Keratinocyte (primary cell): ENCODE data around the gene SRD5A2.

Experiments used
- EZH2 ChIP-seq: IDR thresholded peaks from one replicate; pipeline ENCODE4 v1.6.1; 2012; ENCODE audit warnings: inconsistent platforms, mild to moderate bottlenecking, low read length, moderate library complexity
- TF ChIP-seq, protein P1 (sequence below), 3 experiments: IDR thresholded peaks in 1 of 3; conservative IDR thresholded peaks in 1 of 3; optimal IDR thresholded peaks in 1 of 3; 2 replicates in 2 of 3; 3 replicates in 1 of 3; pipeline versions ENCODE3 to v1.5.1; 2011; ENCODE audit warnings: low read length in 3 of 3, mild to moderate bottlenecking in 3 of 3, moderate library complexity in 2 of 3, control low read depth in 1 of 3, inconsistent platforms in 1 of 3; ENCODE audit not compliant: insufficient read depth in 2 of 3; ENCODE audit errors: extremely low read depth in 1 of 3

DNA sequence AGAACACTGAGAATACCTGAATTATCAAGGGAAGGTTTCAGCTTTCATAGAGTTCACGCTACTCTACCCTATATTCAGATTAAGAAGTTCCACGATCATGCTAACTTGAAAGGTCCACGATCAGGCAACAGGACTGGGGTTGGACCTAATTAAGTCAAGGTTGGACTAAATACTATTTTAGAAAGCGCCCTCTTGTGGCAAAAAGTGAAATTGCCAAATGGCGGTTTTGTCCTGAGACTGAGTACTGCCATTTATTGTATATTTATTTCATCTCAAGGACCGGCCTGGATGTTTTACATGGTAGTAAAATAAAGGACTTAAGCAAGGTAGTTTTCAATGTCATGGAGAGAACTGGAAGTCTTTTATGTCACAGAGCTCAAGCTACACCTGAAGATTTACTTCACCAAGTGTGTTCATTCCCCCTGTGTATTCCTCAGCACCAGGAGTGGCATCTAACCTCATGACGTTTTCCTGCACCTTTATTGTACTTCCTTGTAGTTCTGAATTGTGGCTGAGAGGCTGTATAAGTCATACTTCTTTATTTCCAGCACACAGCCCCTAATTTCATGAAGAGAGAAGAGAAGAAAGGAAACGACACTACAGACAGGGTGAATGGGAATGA lies 56.8 kb downstream of the SRD5A2 start:
- TF ChIP-seq, protein P1, sequence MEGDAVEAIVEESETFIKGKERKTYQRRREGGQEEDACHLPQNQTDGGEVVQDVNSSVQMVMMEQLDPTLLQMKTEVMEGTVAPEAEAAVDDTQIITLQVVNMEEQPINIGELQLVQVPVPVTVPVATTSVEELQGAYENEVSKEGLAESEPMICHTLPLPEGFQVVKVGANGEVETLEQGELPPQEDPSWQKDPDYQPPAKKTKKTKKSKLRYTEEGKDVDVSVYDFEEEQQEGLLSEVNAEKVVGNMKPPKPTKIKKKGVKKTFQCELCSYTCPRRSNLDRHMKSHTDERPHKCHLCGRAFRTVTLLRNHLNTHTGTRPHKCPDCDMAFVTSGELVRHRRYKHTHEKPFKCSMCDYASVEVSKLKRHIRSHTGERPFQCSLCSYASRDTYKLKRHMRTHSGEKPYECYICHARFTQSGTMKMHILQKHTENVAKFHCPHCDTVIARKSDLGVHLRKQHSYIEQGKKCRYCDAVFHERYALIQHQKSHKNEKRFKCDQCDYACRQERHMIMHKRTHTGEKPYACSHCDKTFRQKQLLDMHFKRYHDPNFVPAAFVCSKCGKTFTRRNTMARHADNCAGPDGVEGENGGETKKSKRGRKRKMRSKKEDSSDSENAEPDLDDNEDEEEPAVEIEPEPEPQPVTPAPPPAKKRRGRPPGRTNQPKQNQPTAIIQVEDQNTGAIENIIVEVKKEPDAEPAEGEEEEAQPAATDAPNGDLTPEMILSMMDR (optimal IDR thresholded peaks at IDR 0.05 in 1 of 3, IDR thresholded peaks at IDR 0.05 in 1 of 3, conservative IDR thresholded peaks at IDR 0.05 in 1 of 3; ENCODE audit: extremely low read depth in 1 of 3, insufficient read depth in 2 of 3, low read length in 3 of 3): peak; percentile 47 to 75 (median 64)
- no peak for TF ChIP-seq EZH2
